ENCODE results near the gene STK16. TPM values are rescaled to one million over a fixed set of nuclear protein-coding genes. Genes with fewer than 3 reads are reported as not detected.

Gene STK16
- total and polyA plus RNA-seq, 2 of the 13 experiments (the other 11 are each of a cell fraction or from before 2014, with no cell fraction given) = 28.0 to 50.9 TPM

DNA sequence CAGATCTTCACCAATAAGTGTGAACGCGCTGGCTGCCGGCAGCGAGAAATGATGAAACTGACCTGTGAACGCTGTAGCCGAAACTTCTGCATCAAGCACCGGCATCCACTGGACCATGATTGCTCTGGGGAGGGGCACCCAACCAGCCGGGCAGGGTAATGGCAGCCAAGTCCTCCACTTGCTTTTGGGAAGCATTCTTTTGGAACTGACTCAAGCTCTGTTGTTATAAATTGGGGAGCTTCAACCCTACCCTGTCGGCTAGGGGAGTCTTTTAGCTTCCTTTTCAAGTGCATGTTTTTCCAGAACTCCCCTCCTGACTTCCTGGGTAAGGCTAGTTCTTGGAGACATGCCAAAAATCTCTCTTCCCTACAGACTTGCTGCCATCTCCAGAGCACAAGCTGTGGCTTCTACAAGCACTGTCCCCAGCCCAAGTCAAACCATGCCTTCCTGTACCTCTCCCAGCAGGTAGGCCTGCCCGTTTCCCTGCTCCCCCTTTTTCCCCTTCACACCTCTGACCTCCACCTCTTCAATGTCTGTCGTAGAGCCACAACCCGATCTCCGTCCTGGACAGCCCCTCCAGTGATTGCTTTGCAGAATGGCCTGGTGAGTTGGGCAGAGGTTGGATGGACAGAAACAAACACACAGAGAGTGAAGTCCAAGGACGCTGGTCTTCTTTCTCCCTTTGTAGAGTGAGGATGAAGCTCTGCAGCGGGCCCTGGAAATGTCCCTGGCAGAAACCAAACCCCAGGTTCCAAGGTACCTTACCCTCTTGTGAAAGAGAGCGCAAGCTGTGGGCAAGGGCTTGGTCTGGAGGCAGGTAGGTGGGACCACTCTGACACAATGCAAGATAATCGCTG is 37.2 kb upstream of the STK16 start (continued):
- TF ChIP-seq, protein P1, sequence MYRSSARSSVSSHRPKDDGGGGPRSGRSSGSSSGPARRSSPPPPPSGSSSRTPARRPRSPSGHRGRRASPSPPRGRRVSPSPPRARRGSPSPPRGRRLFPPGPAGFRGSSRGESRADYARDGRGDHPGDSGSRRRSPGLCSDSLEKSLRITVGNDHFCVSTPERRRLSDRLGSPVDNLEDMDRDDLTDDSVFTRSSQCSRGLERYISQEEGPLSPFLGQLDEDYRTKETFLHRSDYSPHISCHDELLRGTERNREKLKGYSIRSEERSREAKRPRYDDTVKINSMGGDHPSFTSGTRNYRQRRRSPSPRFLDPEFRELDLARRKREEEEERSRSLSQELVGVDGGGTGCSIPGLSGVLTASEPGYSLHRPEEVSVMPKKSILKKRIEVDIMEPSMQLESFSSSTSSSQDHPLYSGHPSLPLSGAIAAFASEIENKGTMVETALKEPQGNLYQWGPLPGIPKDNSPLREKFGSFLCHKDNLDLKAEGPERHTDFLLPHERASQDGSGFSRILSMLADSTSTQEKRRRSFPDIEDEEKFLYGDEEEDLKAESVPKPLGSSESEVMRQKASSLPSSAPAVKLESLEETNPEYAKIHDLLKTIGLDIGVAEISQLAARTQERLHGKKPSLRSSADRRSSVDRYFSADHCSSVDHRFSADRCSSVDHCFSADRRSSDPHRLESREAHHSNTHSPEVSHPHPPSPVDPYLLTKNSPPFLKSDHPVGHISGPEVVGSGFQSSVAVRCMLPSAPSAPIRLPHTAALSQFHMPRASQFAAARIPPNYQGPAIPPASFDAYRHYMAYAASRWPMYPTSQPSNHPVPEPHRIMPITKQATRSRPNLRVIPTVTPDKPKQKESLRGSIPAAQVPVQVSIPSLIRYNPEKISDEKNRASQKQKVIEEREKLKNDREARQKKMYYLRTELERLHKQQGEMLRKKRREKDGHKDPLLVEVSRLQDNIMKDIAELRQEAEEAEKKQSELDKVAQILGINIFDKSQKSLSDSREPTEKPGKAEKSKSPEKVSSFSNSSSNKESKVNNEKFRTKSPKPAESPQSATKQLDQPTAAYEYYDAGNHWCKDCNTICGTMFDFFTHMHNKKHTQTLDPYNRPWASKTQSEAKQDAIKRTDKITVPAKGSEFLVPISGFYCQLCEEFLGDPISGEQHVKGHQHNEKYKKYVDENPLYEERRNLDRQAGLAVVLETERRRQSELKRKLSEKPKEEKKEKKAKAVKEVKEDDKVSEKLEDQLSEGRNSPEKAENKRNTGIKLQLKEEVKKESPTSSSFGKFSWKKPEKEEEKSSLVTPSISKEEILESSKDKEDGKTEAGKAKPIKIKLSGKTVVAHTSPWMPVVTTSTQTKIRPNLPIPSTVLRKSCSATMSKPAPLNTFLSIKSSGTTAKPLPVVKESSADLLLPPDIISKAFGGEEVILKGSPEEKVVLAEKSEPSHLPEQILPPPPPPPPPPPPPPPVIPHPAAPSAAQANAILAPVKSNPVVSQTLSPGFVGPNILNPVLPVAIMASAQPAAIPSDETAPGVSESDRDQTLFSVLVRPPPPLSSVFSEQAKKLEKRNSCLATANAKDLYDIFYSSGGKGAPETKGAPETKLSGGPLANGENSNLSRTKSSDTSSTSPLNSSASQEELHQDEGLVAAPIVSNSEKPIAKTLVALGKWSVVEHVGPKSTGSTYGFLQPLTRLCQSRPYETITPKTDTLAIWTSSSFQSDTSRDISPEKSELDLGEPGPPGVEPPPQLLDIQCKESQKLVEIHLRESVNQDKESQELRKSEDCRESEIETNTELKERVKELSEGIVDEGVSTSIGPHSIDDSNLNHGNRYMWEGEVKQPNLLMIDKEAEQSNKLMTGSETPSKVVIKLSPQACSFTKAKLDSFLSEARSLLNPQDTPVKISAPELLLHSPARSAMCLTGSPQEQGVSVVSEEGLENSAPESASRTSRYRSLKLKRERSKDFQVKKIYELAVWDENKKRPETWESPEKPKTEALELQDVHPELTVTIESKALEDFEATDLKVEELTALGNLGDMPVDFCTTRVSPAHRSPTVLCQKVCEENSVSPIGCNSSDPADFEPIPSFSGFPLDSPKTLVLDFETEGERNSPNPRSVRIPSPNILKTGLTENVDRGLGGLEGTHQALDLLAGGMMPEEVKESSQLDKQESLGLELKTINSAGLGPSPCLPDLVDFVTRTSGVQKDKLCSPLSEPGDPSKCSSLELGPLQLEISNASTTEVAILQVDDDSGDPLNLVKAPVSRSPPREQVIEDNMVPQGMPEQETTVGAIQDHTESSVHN (CRISPR knock-in tag; IDR thresholded peaks at IDR 0.05) = no peak
- TF ChIP-seq CBX1 (IDR thresholded peaks at IDR 0.05; ENCODE audit: low read depth) (peak; percentile 9), SP4 (CRISPR knock-in tag; IDR thresholded peaks at IDR 0.05) (peak; percentile 81), REPIN1 (CRISPR knock-in tag; IDR thresholded peaks at IDR 0.05; ENCODE audit: borderline replicate concordance, low read depth) (0 out of 2 replicates have a peak, but pooled peaks have one; percentile 32), ZNF546 (CRISPR knock-in tag; conservative IDR thresholded peaks at IDR 0.05) (0 out of 2 replicates have a peak, but pooled peaks have one; percentile 6), PAXIP1 (CRISPR knock-in tag; conservative IDR thresholded peaks at IDR 0.05) (peak; percentile 97), ZNF556 (CRISPR knock-in tag; IDR thresholded peaks at IDR 0.05; ENCODE audit: borderline replicate concordance) (peak; percentile 86), ATRX (CRISPR knock-in tag; IDR thresholded peaks at IDR 0.05; ENCODE audit: borderline replicate concordance) (no peak), ELF1 (CRISPR knock-in tag; IDR thresholded peaks at IDR 0.05) (peak; percentile 31), JUND (CRISPR knock-in tag; IDR thresholded peaks at IDR 0.05) (peak; percentile 53; the same call in 1 of the 2 replicates)
- TF ChIP-seq, protein P2, sequence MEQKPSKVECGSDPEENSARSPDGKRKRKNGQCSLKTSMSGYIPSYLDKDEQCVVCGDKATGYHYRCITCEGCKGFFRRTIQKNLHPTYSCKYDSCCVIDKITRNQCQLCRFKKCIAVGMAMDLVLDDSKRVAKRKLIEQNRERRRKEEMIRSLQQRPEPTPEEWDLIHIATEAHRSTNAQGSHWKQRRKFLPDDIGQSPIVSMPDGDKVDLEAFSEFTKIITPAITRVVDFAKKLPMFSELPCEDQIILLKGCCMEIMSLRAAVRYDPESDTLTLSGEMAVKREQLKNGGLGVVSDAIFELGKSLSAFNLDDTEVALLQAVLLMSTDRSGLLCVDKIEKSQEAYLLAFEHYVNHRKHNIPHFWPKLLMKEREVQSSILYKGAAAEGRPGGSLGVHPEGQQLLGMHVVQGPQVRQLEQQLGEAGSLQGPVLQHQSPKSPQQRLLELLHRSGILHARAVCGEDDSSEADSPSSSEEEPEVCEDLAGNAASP (CRISPR knock-in tag; IDR thresholded peaks at IDR 0.05; ENCODE audit: borderline replicate concordance) = peak; percentile 86; the same call in 1 of the 2 replicates
- TF ChIP-seq, protein P3, sequence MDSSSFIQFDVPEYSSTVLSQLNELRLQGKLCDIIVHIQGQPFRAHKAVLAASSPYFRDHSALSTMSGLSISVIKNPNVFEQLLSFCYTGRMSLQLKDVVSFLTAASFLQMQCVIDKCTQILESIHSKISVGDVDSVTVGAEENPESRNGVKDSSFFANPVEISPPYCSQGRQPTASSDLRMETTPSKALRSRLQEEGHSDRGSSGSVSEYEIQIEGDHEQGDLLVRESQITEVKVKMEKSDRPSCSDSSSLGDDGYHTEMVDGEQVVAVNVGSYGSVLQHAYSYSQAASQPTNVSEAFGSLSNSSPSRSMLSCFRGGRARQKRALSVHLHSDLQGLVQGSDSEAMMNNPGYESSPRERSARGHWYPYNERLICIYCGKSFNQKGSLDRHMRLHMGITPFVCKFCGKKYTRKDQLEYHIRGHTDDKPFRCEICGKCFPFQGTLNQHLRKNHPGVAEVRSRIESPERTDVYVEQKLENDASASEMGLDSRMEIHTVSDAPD (CRISPR knock-in tag; IDR thresholded peaks at IDR 0.05) = peak; percentile 74; the same call in 1 of the 2 replicates
